ENCODE data around the gene VSIG10L2. TPM values are rescaled to one million over a fixed set of nuclear protein-coding genes. Genes with fewer than 3 reads are reported as not detected.

VSIG10L2 gene
- total RNA-seq, 5 donors from 2014 or later (not counting 1 experiment from before 2014, with no cell fraction given): not detected

DNA sequence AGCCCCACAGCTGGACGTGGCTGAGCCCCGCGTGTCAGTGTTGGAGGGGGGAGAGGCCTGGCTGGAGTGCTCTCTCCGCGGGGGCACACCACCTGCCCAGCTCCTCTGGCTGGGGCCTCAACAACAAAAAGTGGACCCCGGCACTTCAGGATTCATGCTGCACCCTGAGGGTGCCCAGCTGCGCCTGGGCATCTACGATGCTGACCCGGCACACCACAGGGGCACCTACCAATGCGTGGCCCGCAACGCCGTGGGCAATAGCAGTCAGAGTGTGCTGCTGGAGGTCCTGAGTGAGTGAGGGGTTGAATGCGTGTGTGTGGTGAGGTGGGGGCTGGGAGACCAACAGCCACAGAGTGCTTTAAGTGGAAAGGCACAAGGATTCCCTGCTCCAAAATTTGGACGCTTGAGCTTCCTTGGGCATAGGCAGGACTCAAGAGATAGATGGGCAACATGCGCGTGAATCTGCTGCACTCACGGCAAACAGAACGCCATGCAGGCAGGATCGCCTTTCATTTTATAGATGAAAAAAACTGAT lies 7.6 kb downstream of the VSIG10L2 start:
- DNase-seq (no peak), ATAC-seq (replicated peaks in 1 of 4) (no peak)
- H3K27me3 ChIP-seq (replicated peaks in 1 of 2; ENCODE audit: control insufficient read depth in 2 of 2, extremely low read depth in 1 of 2, insufficient read depth in 2 of 2, low read length in 1 of 2): peaks cover 0 to 20% of the 10 kb centered on the region in 2 experiments
- H3K9me3 ChIP-seq: no peaks in the 10 kb centered on the region
- no peak overlapping the region for H3K4me3 Mint-ChIP-seq
- H3K27ac Mint-ChIP-seq: no peak overlapping the region
- 84% methylated on average over 19 of the region's 20 CpGs for WGBS (ENCODE audit: insufficient coverage)
- no peaks in the 10 kb centered on the region for H3K4me1 ChIP-seq (ENCODE audit: control insufficient read depth in 1 of 2, extremely low read depth in 1 of 2, insufficient read depth in 2 of 2, low read length in 2 of 2)
- H3K9me3 Mint-ChIP-seq: no peaks in the 10 kb centered on the region
- peaks cover 3 to 6% (median 4%) of the 10 kb centered on the region in 3 donors for H3K4me1 Mint-ChIP-seq
- no peaks in the 10 kb centered on the region for H3K36me3 Mint-ChIP-seq
- H3K36me3 ChIP-seq (ENCODE audit: control insufficient read depth in 2 of 2, extremely low read depth in 1 of 2, insufficient read depth in 1 of 2, low read length in 1 of 2): no peaks in the 10 kb centered on the region
- ChIA-PET POLR2A (no interaction called here), CTCF (no interaction called here)
- peaks cover 0 to 7% of the 10 kb centered on the region in 2 donors for H3K27me3 Mint-ChIP-seq
- H3K4me3 ChIP-seq (ENCODE audit: control insufficient read depth in 1 of 2, extremely low read depth in 1 of 2, low read length in 1 of 2): no peak overlapping the region
- H3K27ac ChIP-seq (ENCODE audit: low read length): no peak overlapping the region

GRCh38 chr11:125954123-125954944 lies 8.5 kb downstream of the VSIG10L2 start:
- peaks cover 3 to 6% (median 4%) of the 10 kb centered on the region in 3 donors for H3K4me1 Mint-ChIP-seq
- WGBS (ENCODE audit: insufficient coverage): 90% methylated on average over 19 of the region's 21 CpGs

DNA sequence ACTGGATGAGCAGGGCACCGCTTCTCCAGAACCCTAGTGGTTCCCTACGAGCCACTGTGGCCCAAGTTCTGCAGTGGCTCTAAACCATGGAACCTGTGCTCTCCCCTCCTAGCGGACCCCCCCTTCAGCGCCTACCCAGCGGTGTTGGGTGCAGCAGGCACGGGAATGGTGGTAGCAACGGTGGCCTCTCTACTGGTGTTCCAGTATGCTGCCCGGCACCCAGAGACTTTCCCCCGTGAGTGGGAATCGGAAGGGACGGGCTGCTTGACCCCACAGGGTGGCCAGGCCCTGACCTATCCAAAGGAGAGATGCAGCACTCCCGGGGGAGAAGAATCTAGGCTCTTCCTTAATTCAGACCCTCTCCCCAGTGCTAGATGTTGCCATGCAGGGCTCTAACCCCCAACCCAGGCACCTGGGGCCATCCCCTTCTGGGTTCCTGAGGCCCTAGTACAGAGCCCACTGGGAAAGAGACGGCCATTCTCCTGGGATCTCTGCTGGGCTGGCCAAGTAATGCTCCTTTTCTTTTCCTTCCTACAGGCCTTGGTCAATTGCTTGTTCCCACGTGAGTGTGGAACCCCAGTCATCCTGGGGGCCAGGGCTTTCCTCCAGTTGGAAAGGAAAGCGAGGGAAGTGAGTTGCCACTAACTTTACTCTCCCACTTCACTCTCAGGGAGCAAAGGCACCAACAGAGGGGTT lies 9.2 kb downstream of the VSIG10L2 start:
- DNase-seq: no peak
- ChIA-PET CTCF (no interaction called here), POLR2A (no interaction called here)
- ATAC-seq (replicated peaks in 1 of 4): no peak
- H3K27ac Mint-ChIP-seq: no peak overlapping the region
- no peaks in the 10 kb centered on the region for H3K9me3 Mint-ChIP-seq
- Histone ChIP-seq H3K36me3 (ENCODE audit: control insufficient read depth in 2 of 2, extremely low read depth in 1 of 2, insufficient read depth in 1 of 2, low read length in 1 of 2) (no peaks in the 10 kb centered on the region), H3K4me3 (ENCODE audit: control insufficient read depth in 1 of 2, extremely low read depth in 1 of 2, low read length in 1 of 2) (no peak overlapping the region), H3K27me3 (replicated peaks in 1 of 2; ENCODE audit: control insufficient read depth in 2 of 2, extremely low read depth in 1 of 2, insufficient read depth in 2 of 2, low read length in 1 of 2) (peaks cover 0 to 12% of the 10 kb centered on the region in 2 experiments), H3K9me3 (no peaks in the 10 kb centered on the region), H3K4me1 (ENCODE audit: control insufficient read depth in 1 of 2, extremely low read depth in 1 of 2, insufficient read depth in 2 of 2, low read length in 2 of 2) (no peaks in the 10 kb centered on the region), H3K27ac (ENCODE audit: low read length) (no peak overlapping the region)
- no peak overlapping the region for H3K4me3 Mint-ChIP-seq
- H3K27me3 Mint-ChIP-seq: peaks cover 0 to 4% of the 10 kb centered on the region in 2 donors
- peaks cover 3 to 6% (median 4%) of the 10 kb centered on the region in 3 donors for H3K4me1 Mint-ChIP-seq
- no peaks in the 10 kb centered on the region for H3K36me3 Mint-ChIP-seq
- WGBS (ENCODE audit: insufficient coverage): 85% methylated on average over 11 of the region's 15 CpGs

More at GRCh38 chr11:125954123-125954944, 8.5 kb downstream of the VSIG10L2 start:
- Histone ChIP-seq H3K27ac (ENCODE audit: low read length) (no peak overlapping the region), H3K9me3 (no peaks in the 10 kb centered on the region), H3K4me3 (ENCODE audit: control insufficient read depth in 1 of 2, extremely low read depth in 1 of 2, low read length in 1 of 2) (no peak overlapping the region), H3K4me1 (ENCODE audit: control insufficient read depth in 1 of 2, extremely low read depth in 1 of 2, insufficient read depth in 2 of 2, low read length in 2 of 2) (no peaks in the 10 kb centered on the region), H3K36me3 (ENCODE audit: control insufficient read depth in 2 of 2, extremely low read depth in 1 of 2, insufficient read depth in 1 of 2, low read length in 1 of 2) (no peaks in the 10 kb centered on the region), H3K27me3 (replicated peaks in 1 of 2; ENCODE audit: control insufficient read depth in 2 of 2, extremely low read depth in 1 of 2, insufficient read depth in 2 of 2, low read length in 1 of 2) (peaks cover 0 to 19% of the 10 kb centered on the region in 2 experiments)
- DNase-seq (no peak), ATAC-seq (replicated peaks in 1 of 4) (no peak)
- peaks cover 0 to 4% of the 10 kb centered on the region in 2 donors for H3K27me3 Mint-ChIP-seq
- no peaks in the 10 kb centered on the region for H3K9me3 Mint-ChIP-seq
- ChIA-PET POLR2A (no interaction called here), CTCF (no interaction called here)
- H3K36me3 Mint-ChIP-seq: no peaks in the 10 kb centered on the region
- H3K4me3 Mint-ChIP-seq: no peak overlapping the region
- no peak overlapping the region for H3K27ac Mint-ChIP-seq

GRCh38 chr11:125955856-125956255 lies 10.0 kb downstream of the VSIG10L2 start:
- no CpG with 5 or more reads among the region's 2 CpGs for WGBS (ENCODE audit: insufficient coverage)
- Histone ChIP-seq H3K27ac (ENCODE audit: low read length) (no peak overlapping the region), H3K4me1 (ENCODE audit: control insufficient read depth in 1 of 2, extremely low read depth in 1 of 2, insufficient read depth in 2 of 2, low read length in 2 of 2) (no peaks in the 10 kb centered on the region), H3K4me3 (ENCODE audit: control insufficient read depth in 1 of 2, extremely low read depth in 1 of 2, low read length in 1 of 2) (no peak overlapping the region), H3K36me3 (ENCODE audit: control insufficient read depth in 2 of 2, extremely low read depth in 1 of 2, insufficient read depth in 1 of 2, low read length in 1 of 2) (no peaks in the 10 kb centered on the region), H3K27me3 (replicated peaks in 1 of 2; ENCODE audit: control insufficient read depth in 2 of 2, extremely low read depth in 1 of 2, insufficient read depth in 2 of 2, low read length in 1 of 2) (peaks cover 0 to 10% of the 10 kb centered on the region in 2 experiments), H3K9me3 (no peaks in the 10 kb centered on the region)
- CTCF ChIA-PET: no interaction called here
- Mint-ChIP-seq H3K36me3 (no peaks in the 10 kb centered on the region), H3K4me3 (no peak overlapping the region), H3K4me1 (peaks cover 3 to 6% (median 4%) of the 10 kb centered on the region in 3 donors), H3K27me3 (peaks cover 0 to 3% of the 10 kb centered on the region in 2 donors), H3K9me3 (no peaks in the 10 kb centered on the region), H3K27ac (no peak overlapping the region)
- DNase-seq (no peak), ATAC-seq (replicated peaks in 1 of 4) (no peak)
- POLR2A ChIA-PET: no interaction called here

DNA sequence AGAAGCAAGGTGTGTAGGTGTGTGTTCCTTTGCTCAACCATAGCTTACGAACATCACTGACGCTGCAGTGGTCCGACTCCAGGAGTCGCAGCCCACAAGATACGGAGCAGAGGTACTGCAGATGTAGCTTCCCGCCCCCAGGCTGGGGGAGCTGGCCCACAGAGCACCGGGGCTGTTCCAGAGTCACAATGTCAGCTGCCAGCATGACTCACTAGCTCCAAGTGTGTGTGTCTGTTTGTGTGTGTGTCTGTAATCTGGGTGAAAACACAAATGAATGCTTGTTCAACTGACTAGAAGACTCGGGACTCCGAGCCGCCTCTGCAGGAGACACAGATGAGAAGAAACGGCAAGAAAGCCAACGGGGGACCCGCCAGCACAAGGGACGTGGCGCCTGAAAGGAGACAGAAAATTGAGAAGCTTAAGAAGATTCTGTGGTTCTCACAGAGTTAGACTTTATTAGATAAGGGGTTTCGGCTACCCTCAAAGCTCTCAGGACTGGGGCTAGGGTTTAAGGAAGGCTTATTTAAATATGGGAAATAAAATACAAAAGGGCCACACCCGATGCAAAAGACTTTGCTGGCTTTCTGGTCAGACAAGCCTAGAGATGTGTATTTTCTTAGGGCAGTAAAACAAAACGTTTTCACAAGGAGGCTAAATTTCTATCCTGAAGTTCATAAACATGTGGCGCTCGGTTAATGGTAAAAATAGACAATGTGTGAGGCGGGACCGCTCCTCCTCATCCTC lies 10.7 kb downstream of the VSIG10L2 start:
- no peak overlapping the region for H3K4me3 ChIP-seq (ENCODE audit: control insufficient read depth in 1 of 2, extremely low read depth in 1 of 2, low read length in 1 of 2)
- POLR2A ChIA-PET: interaction anchor here in 1 of 2 donors (0.5 kb wide), 1 partner anchor 56 kb away, joined by 3 read pairs; no protein-coding TSS in a partner anchor

More for the DNA sequence above, 10.7 kb downstream of the VSIG10L2 start:
- no peaks in the 10 kb centered on the region for H3K9me3 ChIP-seq
- CTCF ChIA-PET: interaction anchor here in 1 of 2 donors (0.8 kb wide), 1 partner anchor 237 kb away, joined by 3 read pairs; no protein-coding TSS in a partner anchor
- H3K36me3 ChIP-seq (ENCODE audit: control insufficient read depth in 2 of 2, extremely low read depth in 1 of 2, insufficient read depth in 1 of 2, low read length in 1 of 2): no peaks in the 10 kb centered on the region
- Mint-ChIP-seq H3K4me1 (peaks cover 3 to 6% (median 4%) of the 10 kb centered on the region in 3 donors), H3K27me3 (no peaks in the 10 kb centered on the region), H3K27ac (no peak overlapping the region), H3K36me3 (peaks cover 3% of the 10 kb centered on the region), H3K9me3 (no peaks in the 10 kb centered on the region), H3K4me3 (no peak overlapping the region)
- H3K27me3 ChIP-seq (replicated peaks in 1 of 2; ENCODE audit: control insufficient read depth in 2 of 2, extremely low read depth in 1 of 2, insufficient read depth in 2 of 2, low read length in 1 of 2): peaks cover 0 to 10% of the 10 kb centered on the region in 2 experiments
- H3K4me1 ChIP-seq (ENCODE audit: control insufficient read depth in 1 of 2, extremely low read depth in 1 of 2, insufficient read depth in 2 of 2, low read length in 2 of 2): no peaks in the 10 kb centered on the region
- WGBS (ENCODE audit: insufficient coverage): 82% methylated on average over 17 of the region's 22 CpGs
- no peak overlapping the region for H3K27ac ChIP-seq (ENCODE audit: low read length)
- DNase-seq (no peak), ATAC-seq (replicated peaks in 1 of 4) (no peak)
